ENCODE results near the gene SLC43A2. TPM values are rescaled to one million over a fixed set of nuclear protein-coding genes. Genes with fewer than 3 reads are reported as not detected.

Gene SLC43A2
- total RNA-seq, 1 experiment from 2014 or later = 6.8 TPM

- Histone ChIP-seq H3K4me1 (replicated peaks; ENCODE audit: insufficient read depth) (no peaks in the 10 kb centered on the region), H3F3A (ENCODE audit: insufficient read depth, low read depth) (peaks cover 3% of the 10 kb centered on the region; the same call in 1 of the 2 replicates), H2AFZ (no peak overlapping the region), H3K79me2 (ENCODE audit: low read depth) (no peaks in the 10 kb centered on the region), H3K36me3 (ENCODE audit: low read depth) (peaks cover 12% of the 10 kb centered on the region), H3K27me3 (ENCODE audit: insufficient read depth, low read depth) (no peaks in the 10 kb centered on the region), H3K9me2 (ENCODE audit: insufficient read depth) (no peaks in the 10 kb centered on the region), H3K9me3 (ENCODE audit: insufficient read depth, low read depth) (no peaks in the 10 kb centered on the region), H3K4me2 (no peak overlapping the region), H4K20me1 (ENCODE audit: insufficient read depth) (peaks cover 3% of the 10 kb centered on the region; the same call in 1 of the 2 replicates), H3K4me3 (no peak overlapping the region), H3K27ac (no peak overlapping the region)
- DNase-seq = no peak
- no TSS peak for BruUV-seq (replicated peaks)
- TF ChIP-seq CTCF (conservative IDR thresholded peaks at IDR 0.05) (no peak), EZH2 (IDR thresholded peaks at IDR 0.05; ENCODE audit: low read depth) (no peak)
- intact Hi-C loops (cut with micrococcal nuclease; ENCODE audit: unreplicated experiment) = no loop called here
- POLR2A ChIA-PET (ENCODE audit: unreplicated experiment) = no interaction called here
- CTCF ChIA-PET = no interaction called here
Observed at GRCh38 chr17:1541367-1541904, 87.2 kb downstream of the SLC43A2 start.

GRCh38 chr17:1539811-1540210 lies 88.8 kb downstream of the SLC43A2 start:
- TF ChIP-seq CTCF (conservative IDR thresholded peaks at IDR 0.05) = no peak
- Histone ChIP-seq H3K27me3 (ENCODE audit: insufficient read depth, low read depth) (no peaks in the 10 kb centered on the region), H3K79me2 (ENCODE audit: low read depth) (no peaks in the 10 kb centered on the region), H3K9me2 (ENCODE audit: insufficient read depth) (no peaks in the 10 kb centered on the region), H3F3A (ENCODE audit: insufficient read depth, low read depth) (peaks cover 3% of the 10 kb centered on the region; the same call in 1 of the 2 replicates), H3K27ac (no peak overlapping the region), H3K4me1 (replicated peaks; ENCODE audit: insufficient read depth) (no peaks in the 10 kb centered on the region), H3K4me2 (no peak overlapping the region), H3K36me3 (ENCODE audit: low read depth) (peaks cover 23% of the 10 kb centered on the region), H3K9me3 (ENCODE audit: insufficient read depth, low read depth) (no peaks in the 10 kb centered on the region), H4K20me1 (ENCODE audit: insufficient read depth) (peaks cover 3% of the 10 kb centered on the region; the same call in 1 of the 2 replicates), H3K4me3 (no peak overlapping the region), H2AFZ (no peak overlapping the region)
- intact Hi-C loops (cut with micrococcal nuclease; ENCODE audit: unreplicated experiment) = no loop called here
- DNase-seq = no peak
- no TSS peak for BruUV-seq (replicated peaks)
- ChIA-PET CTCF (no interaction called here), POLR2A (ENCODE audit: unreplicated experiment) (no interaction called here)

GRCh38 chr17:1535737-1536136 lies 92.9 kb downstream of the SLC43A2 start:
- intact Hi-C loops (cut with micrococcal nuclease; ENCODE audit: unreplicated experiment) = no loop called here
- Histone ChIP-seq H3K4me1 (replicated peaks; ENCODE audit: insufficient read depth) (no peaks in the 10 kb centered on the region), H3K79me2 (ENCODE audit: low read depth) (no peaks in the 10 kb centered on the region), H3K27ac (no peak overlapping the region), H3K4me3 (no peak overlapping the region), H3K27me3 (ENCODE audit: insufficient read depth, low read depth) (no peaks in the 10 kb centered on the region), H3K36me3 (ENCODE audit: low read depth) (peaks cover 29% of the 10 kb centered on the region), H3K4me2 (no peak overlapping the region), H3K9me3 (ENCODE audit: insufficient read depth, low read depth) (no peaks in the 10 kb centered on the region), H3K9me2 (ENCODE audit: insufficient read depth) (no peaks in the 10 kb centered on the region), H2AFZ (no peak overlapping the region), H4K20me1 (ENCODE audit: insufficient read depth) (no peaks in the 10 kb centered on the region), H3F3A (ENCODE audit: insufficient read depth, low read depth) (peaks cover 6% of the 10 kb centered on the region; the same call in 1 of the 2 replicates)
- no peak for DNase-seq
- POLR2A ChIA-PET (ENCODE audit: unreplicated experiment) = no interaction called here
- no peak for TF ChIP-seq CTCF (conservative IDR thresholded peaks at IDR 0.05)
- no peak for TF ChIP-seq EZH2 (IDR thresholded peaks at IDR 0.05; ENCODE audit: low read depth)
- no TSS peak for BruUV-seq (replicated peaks)
- CTCF ChIA-PET = no interaction called here

All from PC-9 (cell line).